Testis (tissue), 2 donors: ENCODE data around the gene CHRNA5.

Source experiments
- CTCF ChIP-seq, 3 experiments: fragments of 450-650 bp in 2 of 3; fragments of 200-600 bp in 1 of 3; sonication (generic) in 1 of 3; IDR thresholded peaks; one replicate each; pipeline ENCODE4 v1.5.1; 2016 to 2019; ENCODE audit warnings: antibody characterized with exemption in 3 of 3, mild to moderate bottlenecking in 2 of 3, moderate library complexity in 1 of 3
- POLR2A ChIP-seq: fragments of 450-650 bp; IDR thresholded peaks from one replicate; pipeline ENCODE4 v1.6.1; 2017; ENCODE audit warnings: antibody characterized with exemption, mild to moderate bottlenecking, moderate library complexity

GRCh38 chr15:78642331-78642730 lies 77.0 kb downstream of the CHRNA5 start:
- TF ChIP-seq CTCF (IDR thresholded peaks at IDR 0.05) (no peak), POLR2A (no peak)
